Measurements from ENCODE around the gene RRM1. TPM values are rescaled to one million over a fixed set of nuclear protein-coding genes. Genes with fewer than 3 reads are reported as not detected.

RRM1 gene
- total and polyA plus RNA-seq, 2 of the 13 experiments (the other 11 are each of a cell fraction or from before 2014, with no cell fraction given): 17.3 to 108 TPM

- TF ChIP-seq IKZF5 (CRISPR knock-in tag; IDR thresholded peaks at IDR 0.05): no peak
- no peak for TF ChIP-seq ZFX (CRISPR knock-in tag; IDR thresholded peaks at IDR 0.05; ENCODE audit: low read depth)
- no peak for TF ChIP-seq HES4 (CRISPR knock-in tag; IDR thresholded peaks at IDR 0.05; ENCODE audit: borderline replicate concordance)
These were observed 8.1 kb downstream of the RRM1 start (continued) for GRCh38 chr11:4102711-4103110.

DNA sequence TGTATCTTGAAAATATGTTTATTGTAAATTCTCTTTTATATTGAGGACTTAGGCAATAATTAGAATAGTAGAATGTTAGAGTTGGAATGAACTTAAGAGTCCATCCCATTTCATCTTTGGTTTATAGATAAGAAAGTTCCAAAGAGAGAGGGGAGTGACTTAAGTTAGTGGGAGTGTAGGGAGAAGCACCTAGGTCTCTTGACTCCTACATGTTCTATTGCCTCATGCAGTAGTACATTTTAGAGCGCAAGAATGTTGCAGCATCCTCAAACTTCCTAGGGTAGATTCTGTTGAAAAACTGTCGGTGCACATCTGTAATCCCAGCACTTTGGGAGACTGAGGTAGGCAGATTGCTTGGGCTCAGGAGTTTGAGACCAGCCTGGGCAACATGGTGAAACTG is 8.7 kb downstream of the RRM1 start:
- no peak overlapping the region for H3K9ac ChIP-seq (ENCODE audit: insufficient read depth, low read depth, low read length)
- no peak overlapping the region for H3K4me3 ChIP-seq (replicated peaks in 1 of 3; ENCODE audit: insufficient read depth in 1 of 3, low read depth in 2 of 3, low read length in 3 of 3)
- H3K79me2 ChIP-seq (ENCODE audit: insufficient read depth, low read length): peaks cover 19% of the 10 kb centered on the region
- no peak overlapping the region for H3K4me2 ChIP-seq (ENCODE audit: low read depth, low read length)
- no TSS peak for BruUV-seq (replicated peaks)
- H3K36me3 ChIP-seq (replicated peaks in 1 of 2; ENCODE audit: control insufficient read depth in 1 of 2, insufficient read depth in 2 of 2, low read length in 2 of 2): peaks cover 6 to 42% of the 10 kb centered on the region in 2 experiments
- 0 out of 2 replicates have a peak, but pooled peaks cover 6% of the 10 kb centered on the region for H3K4me1 ChIP-seq (ENCODE audit: insufficient read depth, low read length)
- no peak overlapping the region for H3K27ac ChIP-seq (ENCODE audit: extremely low read length, insufficient read depth, low read length)
- WGBS (ENCODE audit: low lambda C conversion rate): 96% methylated on average over 2 of the region's 2 CpGs
- ChIA-PET CTCF (ENCODE audit: low intra/inter-chr PET ratio, low total read pairs) (no interaction called here), POLR2A (no interaction called here)
- intact Hi-C loops (cut with micrococcal nuclease; ENCODE audit: unreplicated experiment): no loop called here
- H3K9me3 ChIP-seq (ENCODE audit: low read length): no peaks in the 10 kb centered on the region
- DNase-seq (ENCODE audit: low spot score): no peak
- H2AFZ ChIP-seq (ENCODE audit: low read length): no peak overlapping the region
- in situ Hi-C loops (cut with HindIII; ENCODE audit: extremely low pct_ligation_motif_present, low pct_unique_long_range_greater_than_20kb): no loop called here
- no peak for FAIRE-seq
- no peaks in the 10 kb centered on the region for H3K27me3 ChIP-seq (ENCODE audit: control insufficient read depth in 1 of 2, insufficient read depth in 2 of 2, low read length in 2 of 2)
- TF ChIP-seq ZNF772 (CRISPR knock-in tag; IDR thresholded peaks at IDR 0.05) (no peak), FOSL2 (CRISPR knock-in tag; IDR thresholded peaks at IDR 0.05) (no peak), CAMTA2 (CRISPR knock-in tag; IDR thresholded peaks at IDR 0.05; ENCODE audit: borderline replicate concordance) (no peak), ZNF570 (CRISPR knock-in tag; IDR thresholded peaks at IDR 0.05; ENCODE audit: borderline replicate concordance) (no peak), SP4 (CRISPR knock-in tag; IDR thresholded peaks at IDR 0.05) (no peak), ZBTB20 (CRISPR knock-in tag; IDR thresholded peaks at IDR 0.05; ENCODE audit: borderline replicate concordance, low read depth) (no peak), GPBP1L1 (CRISPR knock-in tag; IDR thresholded peaks at IDR 0.05) (no peak), SUZ12 (IDR thresholded peaks at IDR 0.05; ENCODE audit: low read depth, low read length) (no peak), RBFOX2 (IDR thresholded peaks at IDR 0.05; ENCODE audit: low read depth, low read length) (no peak), ZNF180 (CRISPR knock-in tag; IDR thresholded peaks at IDR 0.05; ENCODE audit: borderline replicate concordance, low read depth) (no peak)
- TF ChIP-seq, protein P1, sequence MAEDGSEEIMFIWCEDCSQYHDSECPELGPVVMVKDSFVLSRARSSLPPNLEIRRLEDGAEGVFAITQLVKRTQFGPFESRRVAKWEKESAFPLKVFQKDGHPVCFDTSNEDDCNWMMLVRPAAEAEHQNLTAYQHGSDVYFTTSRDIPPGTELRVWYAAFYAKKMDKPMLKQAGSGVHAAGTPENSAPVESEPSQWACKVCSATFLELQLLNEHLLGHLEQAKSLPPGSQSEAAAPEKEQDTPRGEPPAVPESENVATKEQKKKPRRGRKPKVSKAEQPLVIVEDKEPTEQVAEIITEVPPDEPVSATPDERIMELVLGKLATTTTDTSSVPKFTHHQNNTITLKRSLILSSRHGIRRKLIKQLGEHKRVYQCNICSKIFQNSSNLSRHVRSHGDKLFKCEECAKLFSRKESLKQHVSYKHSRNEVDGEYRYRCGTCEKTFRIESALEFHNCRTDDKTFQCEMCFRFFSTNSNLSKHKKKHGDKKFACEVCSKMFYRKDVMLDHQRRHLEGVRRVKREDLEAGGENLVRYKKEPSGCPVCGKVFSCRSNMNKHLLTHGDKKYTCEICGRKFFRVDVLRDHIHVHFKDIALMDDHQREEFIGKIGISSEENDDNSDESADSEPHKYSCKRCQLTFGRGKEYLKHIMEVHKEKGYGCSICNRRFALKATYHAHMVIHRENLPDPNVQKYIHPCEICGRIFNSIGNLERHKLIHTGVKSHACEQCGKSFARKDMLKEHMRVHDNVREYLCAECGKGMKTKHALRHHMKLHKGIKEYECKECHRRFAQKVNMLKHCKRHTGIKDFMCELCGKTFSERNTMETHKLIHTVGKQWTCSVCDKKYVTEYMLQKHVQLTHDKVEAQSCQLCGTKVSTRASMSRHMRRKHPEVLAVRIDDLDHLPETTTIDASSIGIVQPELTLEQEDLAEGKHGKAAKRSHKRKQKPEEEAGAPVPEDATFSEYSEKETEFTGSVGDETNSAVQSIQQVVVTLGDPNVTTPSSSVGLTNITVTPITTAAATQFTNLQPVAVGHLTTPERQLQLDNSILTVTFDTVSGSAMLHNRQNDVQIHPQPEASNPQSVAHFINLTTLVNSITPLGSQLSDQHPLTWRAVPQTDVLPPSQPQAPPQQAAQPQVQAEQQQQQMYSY (CRISPR knock-in tag; IDR thresholded peaks at IDR 0.05): no peak
- TF ChIP-seq, protein P2, sequence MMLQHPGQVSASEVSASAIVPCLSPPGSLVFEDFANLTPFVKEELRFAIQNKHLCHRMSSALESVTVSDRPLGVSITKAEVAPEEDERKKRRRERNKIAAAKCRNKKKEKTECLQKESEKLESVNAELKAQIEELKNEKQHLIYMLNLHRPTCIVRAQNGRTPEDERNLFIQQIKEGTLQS (CRISPR knock-in tag; IDR thresholded peaks at IDR 0.05): no peak
- no peak for ATAC-seq
- no peaks in the 10 kb centered on the region for H4K20me1 ChIP-seq (ENCODE audit: insufficient read depth, low read length)

All from HepG2 (cell line).